Kidney capillary endothelial cell (primary cell): ENCODE measurements around the gene IFNK.
A peak's percentile ranks its signal among the peaks of the same experiment; 100 is the strongest.

Experiments
- DNase-seq: peaks from one replicate; pipeline ENCODE4 v3.0.0-alpha.2; 2018; ENCODE audit warnings: low spot score

The IFNK gene

GRCh38 chr9:27511771-27512170, 12.3 kb upstream of the IFNK start:
- DNase-seq = no peak

DNA sequence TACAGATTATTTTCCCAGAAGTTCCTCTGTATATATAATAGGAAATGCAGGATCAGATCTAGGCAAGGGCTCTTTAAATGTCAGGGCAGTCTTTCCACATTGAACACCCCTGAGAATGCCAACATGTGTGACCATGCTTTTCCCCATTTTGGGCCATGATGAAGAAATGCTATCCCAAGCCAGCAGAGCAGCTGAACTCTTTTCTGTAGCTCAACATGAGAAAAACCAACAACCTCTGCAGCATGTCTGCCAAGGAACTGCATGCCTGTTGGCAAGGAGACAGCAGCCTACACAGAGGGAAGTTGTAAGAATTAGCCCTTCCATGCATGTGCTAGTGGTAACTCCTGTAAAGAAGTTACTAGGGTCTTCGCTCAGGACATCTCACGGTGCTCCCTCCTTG, 9.5 kb upstream of the IFNK start:
- no peak for DNase-seq

DNA sequence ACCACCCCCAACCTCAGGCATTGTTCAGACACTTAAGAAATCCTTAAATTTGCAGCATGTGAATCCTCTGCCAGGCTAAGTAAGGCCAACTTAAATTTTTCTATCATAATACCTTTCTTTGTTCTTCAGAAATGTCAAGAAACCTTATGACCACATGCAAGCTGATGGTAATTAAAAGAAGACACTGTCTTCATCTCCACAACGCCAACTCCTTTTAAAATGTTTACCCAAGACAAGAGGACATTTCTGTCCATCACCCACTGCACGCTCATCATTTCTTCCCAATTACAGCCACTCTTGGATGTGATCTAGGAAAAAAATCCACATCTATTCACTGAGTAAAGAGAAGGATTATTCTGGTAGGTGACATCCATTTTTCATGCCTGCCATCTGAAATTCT, 6.1 kb upstream of the IFNK start:
- no peak for DNase-seq

DNA sequence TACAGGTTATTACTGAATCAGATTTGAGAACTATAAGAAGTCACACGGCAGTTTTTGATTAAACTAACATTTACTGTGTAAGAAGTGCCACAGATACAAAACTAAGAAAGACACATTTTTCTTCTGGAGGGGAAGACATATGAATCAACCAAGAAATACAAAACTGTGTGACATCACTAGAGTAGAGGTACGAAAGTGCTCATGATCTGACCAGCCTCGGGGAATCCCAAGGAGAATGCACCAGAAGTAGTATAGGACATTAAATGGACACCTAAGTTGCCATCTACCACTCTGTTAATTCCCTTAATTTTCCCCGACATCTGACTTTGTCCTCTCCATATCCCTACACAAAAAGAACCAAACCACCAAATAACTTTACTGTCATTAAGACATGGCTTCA, 5.3 kb upstream of the IFNK start:
- DNase-seq = no peak

DNA sequence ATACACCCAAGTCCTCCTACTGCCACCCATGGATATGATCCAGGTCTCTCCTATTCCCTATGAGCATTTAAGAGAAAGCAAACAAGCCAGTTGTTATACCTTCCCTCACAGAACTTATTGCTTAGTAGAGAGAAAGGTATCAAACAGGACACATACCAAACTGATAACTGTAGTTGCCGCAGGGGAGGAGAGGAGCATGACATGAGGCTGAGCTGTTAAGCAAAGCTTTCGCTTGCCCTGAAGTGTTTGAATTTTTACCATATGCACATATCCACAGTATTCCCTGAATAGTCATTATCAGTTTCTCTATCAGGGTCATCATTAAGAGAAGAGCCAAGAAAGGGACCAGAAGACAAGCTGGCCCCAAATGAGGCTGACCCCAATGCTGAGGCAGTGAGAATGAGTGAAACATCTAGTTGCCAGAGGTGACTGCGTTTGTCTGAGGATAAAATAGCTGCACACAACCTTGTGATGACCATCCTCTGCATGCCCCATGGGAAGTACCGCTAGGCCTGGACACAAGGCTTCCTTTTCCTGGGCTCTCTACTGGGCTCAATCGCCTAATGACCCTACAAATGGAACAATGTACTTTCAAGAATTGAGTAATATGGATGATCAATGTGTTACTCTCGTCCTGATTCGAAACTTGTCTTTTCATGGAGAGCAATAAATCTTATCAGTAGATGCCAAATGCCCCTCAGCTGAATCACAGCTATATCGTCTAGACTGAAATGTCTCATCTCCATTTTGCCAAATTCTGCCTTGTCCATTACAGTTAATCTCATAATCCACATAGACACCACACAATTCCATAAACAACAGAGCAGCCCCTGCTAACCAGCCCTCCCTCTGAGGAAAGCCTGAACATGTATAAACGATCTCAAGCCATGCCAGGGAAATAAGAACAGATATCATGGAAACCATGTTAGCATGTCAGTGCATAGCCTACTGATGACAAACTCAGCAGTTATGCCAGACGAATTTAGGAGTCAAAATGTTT, 4.3 kb upstream of the IFNK start:
- DNase-seq = no peak

DNA sequence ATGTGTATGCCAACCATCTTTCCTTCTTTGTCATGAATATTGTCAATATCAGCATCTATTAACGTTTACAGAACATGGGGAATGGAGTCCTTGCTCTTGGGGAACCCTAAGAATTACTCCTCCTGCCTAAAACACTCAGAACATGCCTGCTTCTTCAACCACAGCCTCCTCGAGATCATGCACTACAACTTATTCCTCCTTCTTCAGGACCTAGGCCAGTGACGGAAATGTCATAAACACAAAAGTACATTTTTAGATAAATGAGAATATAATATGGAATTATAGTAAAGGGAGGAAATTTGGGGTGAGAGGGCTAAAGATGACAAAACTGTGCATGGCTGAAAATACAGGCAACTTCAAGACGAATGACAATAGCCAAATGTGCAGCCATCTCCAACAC, 3.1 kb upstream of the IFNK start:
- no peak for DNase-seq

- DNase-seq = no peak
These were observed 949 bp upstream of the IFNK start for GRCh38 chr9:27523141-27523540.

- DNase-seq = no peak
These were observed 3.6 kb downstream of the IFNK start for GRCh38 chr9:27527702-27528075.

DNA sequence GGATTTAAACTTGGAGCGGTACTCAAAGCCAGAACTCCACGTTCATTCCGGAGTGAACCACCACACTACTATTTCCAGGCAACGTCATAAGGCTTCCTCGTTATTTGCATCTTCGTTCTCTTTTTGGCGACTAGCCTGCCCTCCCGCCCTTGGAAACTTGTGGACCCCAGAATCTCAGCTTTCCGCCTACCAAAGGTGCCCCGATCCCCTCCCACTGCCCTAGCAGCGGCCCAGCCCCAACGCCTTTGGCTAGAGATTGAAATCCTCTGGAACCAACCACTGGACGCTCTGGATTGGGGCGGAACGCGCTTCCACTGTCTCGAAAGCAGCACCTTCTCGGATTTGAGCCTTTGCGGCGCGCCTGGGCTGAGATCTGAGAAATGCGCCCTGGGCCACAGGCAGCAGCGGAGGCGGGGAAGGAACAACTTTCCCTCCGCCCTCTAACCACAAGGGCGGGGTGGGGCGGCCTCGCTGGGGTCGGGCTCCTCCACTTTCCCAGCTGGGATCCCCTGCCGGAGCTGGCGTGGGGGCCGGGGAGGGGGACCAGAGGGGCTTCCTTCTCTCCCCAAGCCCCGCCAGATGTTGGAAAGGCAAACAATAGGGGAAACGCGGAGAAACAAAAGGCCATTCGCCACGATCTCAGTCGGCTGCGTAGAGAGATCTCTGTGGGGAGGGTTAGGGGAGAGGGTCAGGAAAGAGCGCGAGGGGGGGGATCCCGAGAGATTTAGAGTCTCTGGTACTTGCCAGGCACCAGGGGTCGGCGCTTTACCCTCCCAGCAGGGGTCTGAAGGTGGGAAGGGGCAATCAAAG, 4.2 kb downstream of the IFNK start:
- DNase-seq = no peak

DNA sequence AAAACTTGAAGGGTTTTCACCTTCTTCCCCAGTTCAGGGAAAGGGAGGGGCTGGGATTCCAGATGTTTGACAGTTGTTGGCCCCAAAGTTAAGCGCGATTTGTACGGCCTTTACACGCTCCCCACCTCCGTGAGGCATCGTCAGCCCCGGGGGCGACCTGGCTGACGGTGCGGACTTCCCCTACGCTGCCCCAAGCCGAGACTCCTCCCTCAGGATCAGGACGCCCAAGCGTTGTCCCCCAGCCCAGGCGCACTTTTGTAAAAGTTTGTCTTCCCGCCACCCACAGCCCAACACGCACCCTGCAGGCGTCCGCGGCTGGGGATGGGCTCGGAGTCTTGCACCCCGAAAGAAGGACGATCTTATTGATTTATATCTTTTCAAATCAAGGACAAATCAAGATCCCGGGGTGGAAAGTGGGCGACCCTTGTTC, 4.8 kb downstream of the IFNK start:
- DNase-seq = no peak

DNA sequence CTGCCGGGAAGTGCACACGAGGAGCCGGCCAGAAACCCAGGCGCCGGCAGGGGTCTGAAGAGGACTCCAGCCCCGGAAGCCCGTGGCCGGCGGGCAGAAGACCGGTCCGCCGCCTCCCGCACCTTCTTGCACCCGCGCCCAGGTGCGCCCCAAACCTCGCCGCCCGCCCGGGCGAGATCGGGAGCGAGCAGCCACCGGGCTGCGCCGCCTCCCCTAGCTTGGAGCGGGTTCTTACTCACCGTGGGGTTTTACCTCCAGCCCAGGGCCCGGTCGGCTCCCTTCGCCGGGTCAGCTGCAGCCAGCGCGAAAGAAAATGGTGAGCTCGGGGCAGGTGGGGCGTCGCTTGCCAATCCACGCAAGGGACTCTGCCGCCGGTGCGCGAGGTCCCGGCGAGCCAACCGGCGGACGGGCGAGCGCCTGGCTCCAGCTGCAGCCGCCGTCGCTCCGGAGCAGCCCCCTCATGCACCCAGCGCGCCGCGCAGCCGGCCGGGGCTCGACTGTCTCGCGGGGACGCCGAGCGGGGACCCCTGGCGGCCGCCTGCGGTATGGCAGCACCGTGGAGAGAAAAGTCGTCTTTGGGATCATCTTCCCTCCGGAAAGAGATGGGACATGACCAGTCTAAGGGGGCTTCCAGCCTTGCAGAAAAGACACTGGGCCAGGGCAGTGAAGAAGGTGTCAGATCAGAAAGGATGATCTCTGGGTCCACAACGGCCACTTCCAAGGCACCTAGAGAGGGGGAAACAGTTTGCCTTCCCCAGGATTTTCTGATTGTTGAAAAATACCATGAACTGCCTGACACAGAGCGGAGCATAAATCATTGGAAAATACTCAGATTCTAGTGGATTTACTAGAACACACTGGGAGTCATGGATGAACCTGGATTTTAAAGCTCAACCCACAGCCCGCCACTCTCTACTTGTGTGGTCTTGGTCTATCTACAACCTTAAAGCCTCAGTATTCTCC, 5.5 kb downstream of the IFNK start, which contains the start of gene MOB3B:
MOB3B (minus strand) TSS at position 499 of the 963 bp plus-strand sequence. CDS start 74,264 bp downstream, outside the sequence.
- peak; percentile 66 for DNase-seq

DNA sequence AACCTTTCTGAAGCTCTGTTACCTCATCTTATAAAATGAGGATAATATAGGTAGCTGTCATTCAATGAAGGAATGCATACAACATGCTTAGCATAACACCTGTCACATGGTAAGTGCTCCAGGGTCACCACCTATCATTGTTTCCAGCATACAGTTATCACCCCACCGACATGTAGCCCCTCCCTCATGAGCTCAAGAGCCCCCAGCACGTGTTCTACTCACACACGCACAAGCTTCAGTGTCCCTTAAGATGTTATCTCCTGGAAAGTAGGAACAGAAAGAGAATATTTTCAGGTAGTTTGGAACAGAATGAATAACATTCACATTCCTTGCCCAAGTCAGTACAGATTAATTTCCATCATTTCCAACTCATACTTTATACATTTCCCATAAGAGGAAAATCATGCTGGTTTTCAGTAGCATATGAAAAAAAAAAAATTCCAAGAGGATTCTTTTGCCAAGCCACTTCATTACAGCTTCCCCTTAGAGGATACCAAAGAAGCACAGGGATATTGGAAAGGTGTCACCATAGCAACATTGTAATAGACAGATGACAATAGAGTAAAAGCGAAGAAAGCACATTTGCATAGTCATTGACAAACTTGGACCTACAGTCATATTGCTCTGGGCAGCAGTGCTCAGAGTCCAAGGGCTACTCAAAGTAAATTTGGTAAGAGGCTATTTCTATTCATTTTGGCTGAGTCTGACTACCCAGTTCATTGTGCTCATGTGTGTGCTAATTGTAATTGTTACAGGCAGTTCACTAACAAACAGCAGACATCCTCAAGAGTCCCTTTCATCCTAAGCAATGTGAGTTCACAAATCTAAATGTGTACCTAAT, 7.0 kb downstream of the IFNK start:
- DNase-seq = no peak

GRCh38 chr9:27532046-27532445, 8.0 kb downstream of the IFNK start:
- DNase-seq = no peak

DNA sequence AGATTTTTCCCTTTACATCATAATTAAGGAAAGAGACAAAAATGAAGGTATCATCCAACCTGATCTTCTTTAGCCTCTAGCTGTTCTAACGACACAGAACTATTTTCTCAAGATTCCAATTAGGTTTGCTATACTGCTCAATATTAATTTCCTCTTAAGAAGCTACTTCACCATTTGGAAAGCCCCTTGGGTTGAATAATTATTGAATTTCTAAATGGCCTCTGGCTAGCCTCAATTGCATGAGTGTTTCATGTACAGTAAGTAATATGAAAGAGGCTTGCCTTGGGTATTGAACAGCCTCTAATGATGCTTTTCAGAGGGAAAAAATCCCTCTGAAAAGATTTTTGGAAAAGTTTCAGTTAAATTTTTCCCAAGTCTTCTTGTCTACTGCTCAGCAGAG, 9.2 kb downstream of the IFNK start:
- no peak for DNase-seq

- DNase-seq = no peak
These were observed 10.0 kb downstream of the IFNK start for GRCh38 chr9:27534131-27534530.

DNA sequence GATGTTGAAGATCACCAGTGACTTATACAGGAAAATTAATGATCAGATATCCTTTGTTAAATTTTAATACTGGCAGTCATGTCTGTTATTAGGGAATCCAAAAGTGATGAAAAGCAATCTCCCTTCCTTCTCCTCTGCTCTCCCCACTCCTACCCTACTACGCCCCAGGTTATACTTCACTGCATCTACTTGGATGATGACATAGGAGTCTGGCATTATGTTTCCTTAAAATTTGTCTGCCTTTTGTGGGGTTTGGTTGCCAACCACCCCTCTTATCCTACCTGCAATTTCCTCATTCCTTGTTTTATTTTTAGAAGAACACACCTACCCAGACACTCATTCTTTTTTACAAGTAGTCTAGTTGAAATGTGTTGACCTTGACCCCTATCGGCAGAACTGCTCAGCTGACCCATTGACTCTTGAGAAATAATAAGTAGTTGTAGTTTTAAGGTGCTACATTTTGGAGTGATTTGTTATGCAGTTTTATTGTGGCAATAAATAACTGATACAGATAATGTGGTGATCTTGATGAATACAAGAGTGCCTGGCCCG, 10.6 kb downstream of the IFNK start:
- DNase-seq = no peak

DNA sequence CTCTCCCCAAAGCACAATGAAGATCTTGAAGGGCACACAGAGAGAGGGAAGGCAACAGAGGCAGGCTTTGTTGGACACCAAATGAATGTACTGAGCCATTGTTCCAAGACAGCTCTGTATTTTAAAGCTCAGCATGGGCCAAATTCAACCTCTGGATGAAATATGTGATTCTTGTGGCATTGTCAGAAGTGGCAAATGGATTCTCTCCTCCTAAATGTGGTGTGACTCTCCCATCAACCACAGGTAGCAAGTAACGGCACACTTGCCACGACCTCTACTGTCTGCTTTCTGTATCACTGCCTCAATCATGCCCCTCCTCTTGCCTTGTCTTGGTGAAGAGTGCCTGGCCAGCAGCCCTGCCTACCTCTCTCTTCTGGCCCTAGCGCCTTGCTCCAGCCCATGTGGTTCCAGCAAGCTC, 11.6 kb downstream of the IFNK start:
- DNase-seq = no peak

GRCh38 chr9:27536168-27536567, 12.1 kb downstream of the IFNK start:
- DNase-seq = no peak

DNA sequence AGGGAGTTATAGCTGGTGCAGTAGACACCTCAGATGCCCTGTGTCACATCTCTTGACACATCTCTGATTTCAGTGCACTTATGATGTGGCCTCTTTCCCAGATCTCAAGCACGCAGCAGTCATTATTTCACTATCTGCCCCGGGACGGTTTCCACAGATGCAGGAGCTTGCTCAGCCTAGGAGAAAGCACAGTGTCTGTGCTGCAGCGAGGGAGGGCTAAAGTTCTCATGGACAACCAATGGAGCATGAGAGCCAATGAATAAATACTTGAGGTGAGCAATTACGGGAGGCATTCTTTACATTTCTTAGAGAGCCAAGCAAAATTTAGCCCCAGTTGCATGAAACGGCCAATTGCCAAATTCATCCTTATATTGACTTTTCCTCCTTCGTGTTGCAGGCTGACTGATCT, 12.9 kb downstream of the IFNK start:
- no peak for DNase-seq

- no peak for DNase-seq
These were observed 13.7 kb downstream of the IFNK start for GRCh38 chr9:27537756-27538155.

DNA sequence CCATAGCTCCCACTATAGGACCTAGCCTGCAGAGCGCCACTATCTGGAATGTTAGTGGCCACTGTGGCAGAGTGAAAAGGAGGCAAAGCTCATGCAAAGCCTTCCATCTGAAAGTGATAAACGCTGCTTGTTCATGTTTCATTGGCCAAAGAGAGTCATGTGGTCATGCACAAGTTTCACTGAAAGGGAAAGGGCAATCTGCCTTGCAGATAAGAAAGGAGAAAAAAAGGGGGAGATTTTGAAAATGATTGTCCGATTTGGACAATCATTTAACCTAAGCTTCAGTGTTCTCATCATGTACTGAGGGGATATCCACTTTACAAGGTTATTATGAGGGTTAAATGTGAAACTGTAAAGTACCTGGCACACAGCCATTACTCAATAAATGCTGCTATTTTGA, 14.6 kb downstream of the IFNK start:
- no peak for DNase-seq
